MM.1S (cell line): ENCODE measurements around the gene RP9.

Experiments used
- CTCF ChIP-seq: fragments of 300-600 bp; sonication (generic); IDR thresholded peaks from 2 replicates; pipeline ENCODE4 v1.5.1; 2016; ENCODE audit warnings: antibody characterized with exemption, low read length, mixed read lengths
- EZH2 ChIP-seq: fragments of 300-600 bp; sonication (generic); optimal IDR thresholded peaks from 2 replicates; pipeline ENCODE3; 2017; ENCODE audit warnings: low read depth, mild to moderate bottlenecking, antibody characterized with exemption, low read length, mixed read lengths
- EZH2phosphoT487 ChIP-seq: fragments of 300-600 bp; sonication (generic); IDR thresholded peaks from 2 replicates; pipeline ENCODE4 v1.6.1; 2018; ENCODE audit warnings: antibody characterized with exemption, low read length

GRCh38 chr7:33155811-33156210 is 46.6 kb upstream of the RP9 start:
- TF ChIP-seq CTCF (no peak), EZH2phosphoT487 (no peak), EZH2 (no peak)
